ENCODE results near the gene TRIM32. TPM values are rescaled to one million over a fixed set of nuclear protein-coding genes. Genes with fewer than 3 reads are reported as not detected.

The TRIM32 gene
- total RNA-seq, 1 experiment from 2014 or later = 11.6 TPM

DNA sequence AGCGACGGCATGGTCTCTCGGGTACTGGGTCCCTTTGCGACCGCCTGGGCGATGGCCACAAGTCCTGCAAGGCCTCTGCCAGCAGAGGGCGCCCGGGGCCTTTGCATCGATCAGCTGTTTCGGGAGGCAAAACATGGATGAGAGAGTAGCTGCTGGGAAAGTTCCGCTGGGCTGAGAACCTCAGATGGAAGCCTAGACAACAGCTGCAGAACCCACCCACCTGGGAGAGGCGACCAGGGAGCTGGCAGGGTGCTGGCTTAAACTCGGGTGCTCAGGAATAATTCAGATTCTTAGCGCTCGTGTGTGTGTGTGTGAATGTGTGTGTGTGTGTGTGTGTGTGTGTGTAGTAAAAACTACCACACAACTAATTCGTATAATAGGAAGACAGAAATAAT, 50.0 kb downstream of the TRIM32 start:
- intact Hi-C loops (cut with micrococcal nuclease) = loop anchor here (2.0 kb wide), 1 partner anchor 124 kb away; no protein-coding TSS in a partner anchor
- Histone ChIP-seq H3K79me2 (ENCODE audit: low read length) (no peaks in the 10 kb centered on the region), H3K9ac (ENCODE audit: low read length) (no peak overlapping the region), H4K20me1 (ENCODE audit: low read length) (no peaks in the 10 kb centered on the region), H3K4me1 (ENCODE audit: insufficient read depth, low read length) (no peaks in the 10 kb centered on the region), H3K27me3 (ENCODE audit: low read length) (no peaks in the 10 kb centered on the region), H2AFZ (ENCODE audit: low read length) (no peak overlapping the region), H3K9me2 (replicated peaks; ENCODE audit: low read length) (no peaks in the 10 kb centered on the region), H3K9me3 (ENCODE audit: low read length) (no peaks in the 10 kb centered on the region), H3K36me3 (ENCODE audit: low read depth, low read length) (no peaks in the 10 kb centered on the region), H3K4me3 (ENCODE audit: low read length) (no peak overlapping the region), H3K4me2 (ENCODE audit: low read length) (peak overlapping the region; percentile 65), H3K27ac (ENCODE audit: low read length) (no peak overlapping the region), H3F3A (ENCODE audit: low read length, unreplicated experiment) (no peaks in the 10 kb centered on the region)
- BruUV-seq (replicated peaks) = no TSS peak
- DNase-seq (peak; percentile 78), ATAC-seq (peak; percentile 82)
- ChIA-PET CTCF (interaction anchor here (0.6 to 1.0 kb wide), 2 partner anchors 96 to 123 kb away, joined by 3 to 6 read pairs; no protein-coding TSS in a partner anchor), POLR2A (ENCODE audit: unreplicated experiment) (no interaction called here)
- TF ChIP-seq, protein P1, sequence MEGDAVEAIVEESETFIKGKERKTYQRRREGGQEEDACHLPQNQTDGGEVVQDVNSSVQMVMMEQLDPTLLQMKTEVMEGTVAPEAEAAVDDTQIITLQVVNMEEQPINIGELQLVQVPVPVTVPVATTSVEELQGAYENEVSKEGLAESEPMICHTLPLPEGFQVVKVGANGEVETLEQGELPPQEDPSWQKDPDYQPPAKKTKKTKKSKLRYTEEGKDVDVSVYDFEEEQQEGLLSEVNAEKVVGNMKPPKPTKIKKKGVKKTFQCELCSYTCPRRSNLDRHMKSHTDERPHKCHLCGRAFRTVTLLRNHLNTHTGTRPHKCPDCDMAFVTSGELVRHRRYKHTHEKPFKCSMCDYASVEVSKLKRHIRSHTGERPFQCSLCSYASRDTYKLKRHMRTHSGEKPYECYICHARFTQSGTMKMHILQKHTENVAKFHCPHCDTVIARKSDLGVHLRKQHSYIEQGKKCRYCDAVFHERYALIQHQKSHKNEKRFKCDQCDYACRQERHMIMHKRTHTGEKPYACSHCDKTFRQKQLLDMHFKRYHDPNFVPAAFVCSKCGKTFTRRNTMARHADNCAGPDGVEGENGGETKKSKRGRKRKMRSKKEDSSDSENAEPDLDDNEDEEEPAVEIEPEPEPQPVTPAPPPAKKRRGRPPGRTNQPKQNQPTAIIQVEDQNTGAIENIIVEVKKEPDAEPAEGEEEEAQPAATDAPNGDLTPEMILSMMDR (conservative IDR thresholded peaks at IDR 0.05; ENCODE audit: low read depth, low read length) = peak; percentile 87
- TF ChIP-seq EZH2 (IDR thresholded peaks at IDR 0.05; ENCODE audit: low read length, unreplicated experiment) (no peak), EZH2phosphoT487 (IDR thresholded peaks at IDR 0.05; ENCODE audit: borderline replicate concordance, low read length) (no peak)

DNA sequence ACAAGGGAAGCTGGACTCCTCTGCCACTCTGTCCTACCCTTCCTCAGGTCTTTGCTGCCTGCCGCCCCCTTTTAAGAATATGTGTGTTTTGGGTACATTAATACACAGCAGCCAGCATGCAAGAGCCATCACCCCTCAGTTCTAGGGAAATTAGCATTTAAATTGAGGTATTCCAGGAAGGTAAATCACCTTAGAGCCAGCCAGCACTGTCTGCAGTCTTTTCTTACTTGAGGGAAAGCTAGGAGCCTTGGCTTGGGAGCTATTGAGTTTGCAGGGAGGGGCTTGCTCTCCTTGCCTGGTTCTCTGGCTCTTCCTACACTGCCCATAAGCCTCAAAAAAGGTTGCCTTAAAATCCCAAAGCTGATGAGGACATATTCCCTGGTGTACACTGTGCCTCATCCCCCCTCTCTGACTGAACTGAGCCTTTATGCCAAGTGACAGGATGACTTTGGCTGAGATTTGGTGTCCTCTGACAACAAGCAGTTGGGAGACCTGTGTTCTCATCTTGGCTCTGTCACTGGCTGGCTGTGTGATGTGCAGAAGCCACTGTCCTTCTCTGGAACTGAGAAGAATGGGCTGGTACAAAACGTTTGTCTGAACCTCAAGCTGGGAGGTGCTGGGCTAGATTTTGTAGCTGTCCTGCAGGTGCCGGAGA, 54.1 kb downstream of the TRIM32 start:
- intact Hi-C loops (cut with micrococcal nuclease) = no loop called here
- no peak for DNase-seq
- Histone ChIP-seq H3K9me3 (ENCODE audit: low read length) (no peaks in the 10 kb centered on the region), H2AFZ (ENCODE audit: low read length) (no peak overlapping the region), H3K4me1 (ENCODE audit: insufficient read depth, low read length) (no peaks in the 10 kb centered on the region), H3K27ac (ENCODE audit: low read length) (no peak overlapping the region), H3K4me3 (ENCODE audit: low read length) (no peak overlapping the region), H3K9me2 (replicated peaks; ENCODE audit: low read length) (no peaks in the 10 kb centered on the region), H3K27me3 (ENCODE audit: low read length) (no peaks in the 10 kb centered on the region), H3K79me2 (ENCODE audit: low read length) (no peaks in the 10 kb centered on the region), H3F3A (ENCODE audit: low read length, unreplicated experiment) (no peaks in the 10 kb centered on the region), H3K4me2 (ENCODE audit: low read length) (no peak overlapping the region), H4K20me1 (ENCODE audit: low read length) (no peaks in the 10 kb centered on the region), H3K9ac (ENCODE audit: low read length) (no peak overlapping the region), H3K36me3 (ENCODE audit: low read depth, low read length) (no peaks in the 10 kb centered on the region)
- TF ChIP-seq EZH2phosphoT487 (IDR thresholded peaks at IDR 0.05; ENCODE audit: borderline replicate concordance, low read length) (no peak), EZH2 (IDR thresholded peaks at IDR 0.05; ENCODE audit: low read length, unreplicated experiment) (no peak)
- TF ChIP-seq, protein P1 (conservative IDR thresholded peaks at IDR 0.05; ENCODE audit: low read depth, low read length) = no peak
- POLR2A ChIA-PET (ENCODE audit: unreplicated experiment) = no interaction called here
- no peak for ATAC-seq
- CTCF ChIA-PET = no interaction called here
- BruUV-seq (replicated peaks) = no TSS peak

DNA sequence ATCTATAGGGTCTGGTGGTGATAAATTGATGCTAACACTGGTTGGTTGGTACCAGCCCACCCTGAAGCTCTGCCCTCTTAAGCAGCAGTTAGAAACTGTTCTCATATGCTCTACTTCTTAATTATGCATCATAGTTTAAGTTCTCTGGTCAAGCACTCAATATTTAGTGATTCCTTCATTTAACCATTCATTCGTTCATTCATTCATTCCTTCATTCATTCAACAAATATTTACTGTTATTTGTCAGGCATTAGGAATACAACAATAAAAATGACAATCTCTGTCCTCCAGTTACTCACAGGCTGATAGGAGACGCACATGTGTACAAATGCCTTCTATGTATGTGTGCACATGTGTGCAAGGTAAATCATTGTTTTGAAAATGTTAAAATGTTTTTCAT, 54.6 kb downstream of the TRIM32 start:
- Histone ChIP-seq H3K4me1 (ENCODE audit: insufficient read depth, low read length) (no peaks in the 10 kb centered on the region), H3F3A (ENCODE audit: low read length, unreplicated experiment) (no peaks in the 10 kb centered on the region), H3K36me3 (ENCODE audit: low read depth, low read length) (no peaks in the 10 kb centered on the region), H3K27ac (ENCODE audit: low read length) (no peak overlapping the region), H3K9me3 (ENCODE audit: low read length) (no peaks in the 10 kb centered on the region), H3K79me2 (ENCODE audit: low read length) (no peaks in the 10 kb centered on the region), H3K4me3 (ENCODE audit: low read length) (no peak overlapping the region), H3K9me2 (replicated peaks; ENCODE audit: low read length) (no peaks in the 10 kb centered on the region), H3K4me2 (ENCODE audit: low read length) (no peak overlapping the region), H2AFZ (ENCODE audit: low read length) (no peak overlapping the region), H3K27me3 (ENCODE audit: low read length) (no peaks in the 10 kb centered on the region), H3K9ac (ENCODE audit: low read length) (no peak overlapping the region), H4K20me1 (ENCODE audit: low read length) (no peaks in the 10 kb centered on the region)
- DNase-seq = no peak
- TF ChIP-seq EZH2 (IDR thresholded peaks at IDR 0.05; ENCODE audit: low read length, unreplicated experiment) (no peak), EZH2phosphoT487 (IDR thresholded peaks at IDR 0.05; ENCODE audit: borderline replicate concordance, low read length) (no peak)
- TF ChIP-seq, protein P1 (conservative IDR thresholded peaks at IDR 0.05; ENCODE audit: low read depth, low read length) = no peak
- intact Hi-C loops (cut with micrococcal nuclease) = no loop called here
- ChIA-PET CTCF (no interaction called here), POLR2A (ENCODE audit: unreplicated experiment) (no interaction called here)
- ATAC-seq = no peak
- BruUV-seq (replicated peaks) = no TSS peak

Data from PC-3 (cell line).